ENCODE results near the gene ROBO2. TPM values are rescaled to one million over a fixed set of nuclear protein-coding genes. Genes with fewer than 3 reads are reported as not detected.

ROBO2 gene
- total and polyA plus RNA-seq, 10 of the 15 experiments (the other 5 are each of a cell fraction or from before 2014, with no cell fraction given), result 0.22 to 2.5 (median 0.81) TPM

DNA sequence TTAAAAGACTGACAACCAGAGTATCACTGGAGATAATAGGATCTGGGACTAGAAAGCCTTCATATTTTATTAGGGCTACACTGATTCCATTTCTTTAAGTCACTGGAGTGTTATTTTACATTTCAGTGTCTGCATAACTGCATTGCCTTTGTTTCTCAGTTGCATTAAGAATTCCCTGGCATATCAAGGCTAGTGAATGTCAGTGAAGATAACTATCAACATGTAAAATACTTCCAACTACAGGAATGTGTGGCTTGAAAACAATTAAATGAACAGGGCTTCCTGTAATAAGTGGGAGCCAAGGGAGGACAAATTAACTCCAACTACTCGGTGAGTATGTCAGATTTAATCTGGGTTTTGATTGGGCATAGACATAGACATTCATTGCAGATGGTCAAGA lies 628.5 kb downstream of the ROBO2 start:
- SMC1A ChIA-PET (ENCODE audit: uncharacterized antibody, unreplicated experiment), result no interaction called here
- no peak overlapping the region for H3K4me3 ChIP-seq
- H3K4me1 ChIP-seq (ENCODE audit: control insufficient read depth, insufficient read depth, low read length), result no peaks in the 10 kb centered on the region
- H3K27ac ChIP-seq (ENCODE audit: control insufficient read depth, insufficient read depth), result no peak overlapping the region
- RAD21 ChIA-PET (ENCODE audit: unreplicated experiment), result no interaction called here
- H4K20me1 ChIP-seq (ENCODE audit: control insufficient read depth, insufficient read depth), result no peaks in the 10 kb centered on the region
- no peaks in the 10 kb centered on the region for H3K36me3 ChIP-seq (ENCODE audit: control insufficient read depth in 2 of 2, insufficient read depth in 2 of 2, low read length in 1 of 2)
- 15% methylated on average over 1 of the region's 1 CpG for WGBS (ENCODE audit: insufficient coverage, insufficient replicate concordance, low lambda C conversion rate, missing lambda C conversion rate)
- BruUV-seq (replicated peaks), result no TSS peak
- no peaks in the 10 kb centered on the region for H3K79me2 ChIP-seq (ENCODE audit: control insufficient read depth, insufficient read depth, low read length)
- DNase-seq (ENCODE audit: low read depth, low spot score) (no peak), FAIRE-seq (no peak), ATAC-seq (no peak)
- intact Hi-C loops (cut with micrococcal nuclease; ENCODE audit: unreplicated experiment), result no loop called here
- TF ChIP-seq MEF2B (IDR thresholded peaks at IDR 0.05; ENCODE audit: partially characterized antibody, poor library complexity, severe bottlenecking) (no peak), FOXM1 (IDR thresholded peaks at IDR 0.05; ENCODE audit: low read depth, low read length) (no peak), ZNF384 (IDR thresholded peaks at IDR 0.05; ENCODE audit: borderline replicate concordance, low read depth, low read length) (no peak), NBN (IDR thresholded peaks at IDR 0.05) (no peak), SIX5 (IDR thresholded peaks at IDR 0.05; ENCODE audit: low read depth, low read length, severe bottlenecking) (no peak)
- TF ChIP-seq, protein P1, sequence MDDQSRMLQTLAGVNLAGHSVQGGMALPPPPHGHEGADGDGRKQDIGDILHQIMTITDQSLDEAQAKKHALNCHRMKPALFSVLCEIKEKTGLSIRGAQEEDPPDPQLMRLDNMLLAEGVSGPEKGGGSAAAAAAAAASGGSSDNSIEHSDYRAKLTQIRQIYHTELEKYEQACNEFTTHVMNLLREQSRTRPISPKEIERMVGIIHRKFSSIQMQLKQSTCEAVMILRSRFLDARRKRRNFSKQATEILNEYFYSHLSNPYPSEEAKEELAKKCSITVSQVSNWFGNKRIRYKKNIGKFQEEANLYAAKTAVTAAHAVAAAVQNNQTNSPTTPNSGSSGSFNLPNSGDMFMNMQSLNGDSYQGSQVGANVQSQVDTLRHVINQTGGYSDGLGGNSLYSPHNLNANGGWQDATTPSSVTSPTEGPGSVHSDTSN (IDR thresholded peaks at IDR 0.05; ENCODE audit: insufficient replicate concordance, low read depth, low read length), result no peak
- TF ChIP-seq, protein P2, sequence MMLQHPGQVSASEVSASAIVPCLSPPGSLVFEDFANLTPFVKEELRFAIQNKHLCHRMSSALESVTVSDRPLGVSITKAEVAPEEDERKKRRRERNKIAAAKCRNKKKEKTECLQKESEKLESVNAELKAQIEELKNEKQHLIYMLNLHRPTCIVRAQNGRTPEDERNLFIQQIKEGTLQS (IDR thresholded peaks at IDR 0.05; ENCODE audit: borderline replicate concordance, extremely low read depth, low read depth, low read length), result no peak
- in situ Hi-C loops (cut with MboI), result no loop called here
- no peaks in the 10 kb centered on the region; the same call in 2 of the 3 replicates for H3K9me3 ChIP-seq (replicated peaks; ENCODE audit: control insufficient read depth, insufficient read depth, low read length)
- H3K4me2 ChIP-seq (ENCODE audit: control insufficient read depth, insufficient read depth), result no peak overlapping the region
- CTCF ChIA-PET, result no interaction called here
- H3K27me3 ChIP-seq (replicated peaks in 1 of 2; ENCODE audit: control insufficient read depth in 2 of 2, insufficient read depth in 2 of 2, low read length in 1 of 2), result no peaks in the 10 kb centered on the region
- H3K9ac ChIP-seq (ENCODE audit: control insufficient read depth, insufficient read depth, low read length), result no peak overlapping the region
- H2AFZ ChIP-seq (ENCODE audit: control insufficient read depth, low read depth, low read length), result no peak overlapping the region
- POLR2A ChIA-PET, result no interaction called here

All from GM12878 (cell line).